GM21360 (cell line): ENCODE measurements around the gene TRRAP.

Experiments used
- ATAC-seq: cut with Tn5 transposase; IDR thresholded peaks from one replicate; pipeline ENCODE4 v1.9.1; 2021; ENCODE audit warnings: mild to moderate bottlenecking, moderate library complexity; ENCODE audit not compliant: unreplicated experiment

The TRRAP gene

GRCh38 chr7:98943336-98943735 lies 65.0 kb downstream of the TRRAP start:
- ATAC-seq, result no peak

GRCh38 chr7:98944386-98944785 lies 66.1 kb downstream of the TRRAP start:
- ATAC-seq, result no peak

GRCh38 chr7:98945852-98946251 lies 67.5 kb downstream of the TRRAP start:
- ATAC-seq, result no peak

GRCh38 chr7:98946389-98946788 lies 68.1 kb downstream of the TRRAP start:
- ATAC-seq, result no peak

- no peak for ATAC-seq
Observed at GRCh38 chr7:98949336-98950044, 71.2 kb downstream of the TRRAP start.

- no peak for ATAC-seq
Observed at GRCh38 chr7:98955992-98956391, 77.7 kb downstream of the TRRAP start.

GRCh38 chr7:98956469-98956868 lies 78.1 kb downstream of the TRRAP start:
- ATAC-seq, result no peak

GRCh38 chr7:98956937-98957336 lies 78.6 kb downstream of the TRRAP start:
- no peak for ATAC-seq

- ATAC-seq, result no peak
Observed at GRCh38 chr7:98957766-98958165, 79.4 kb downstream of the TRRAP start.

GRCh38 chr7:98958968-98959367 lies 80.6 kb downstream of the TRRAP start:
- no peak for ATAC-seq

GRCh38 chr7:98963305-98963704 lies 85.0 kb downstream of the TRRAP start:
- no peak for ATAC-seq

GRCh38 chr7:98964596-98964995 lies 86.3 kb downstream of the TRRAP start:
- no peak for ATAC-seq

- ATAC-seq, result no peak
Observed at GRCh38 chr7:98968621-98969020, 90.3 kb downstream of the TRRAP start.

- no peak for ATAC-seq
Observed at GRCh38 chr7:98969386-98969785, 91.1 kb downstream of the TRRAP start.

- no peak for ATAC-seq
Observed at GRCh38 chr7:98970016-98970615, 91.8 kb downstream of the TRRAP start.

- ATAC-seq, result no peak
Observed at GRCh38 chr7:98970805-98971204, 92.5 kb downstream of the TRRAP start.

- no peak for ATAC-seq
Observed at GRCh38 chr7:98974205-98974604, 95.9 kb downstream of the TRRAP start.

GRCh38 chr7:98974906-98975816 lies 96.8 kb downstream of the TRRAP start:
- no peak for ATAC-seq

GRCh38 chr7:98976396-98977185 lies 98.3 kb downstream of the TRRAP start:
- no peak for ATAC-seq

GRCh38 chr7:98978672-98979071 lies 100.3 kb downstream of the TRRAP start:
- no peak for ATAC-seq

GRCh38 chr7:98981701-98982100 lies 103.4 kb downstream of the TRRAP start:
- ATAC-seq, result no peak
